D721Med (cell line): ENCODE measurements around the gene EPB41L4A.

Source experiments
- DNase-seq: peaks from one replicate; pipeline ENCODE4 v3.0.0; 2011; ENCODE audit warnings: low spot score; ENCODE audit not compliant: insufficient read length
- FAIRE-seq: peaks from 2 replicates; lab custom pipeline; 2011; peaks lifted over from hg19 to GRCh38; lab: Jason Lieb, UNC
- CTCF ChIP-seq: IDR thresholded peaks from 2 replicates; pipeline ENCODE4 v1.5.1; 2012; ENCODE audit warnings: mild to moderate bottlenecking, control low read depth; ENCODE audit not compliant: insufficient read depth; ENCODE audit errors: missing control alignments

Gene EPB41L4A

GRCh38 chr5:112310746-112311145 lies 108.3 kb downstream of the EPB41L4A start:
- DNase-seq (no peak), FAIRE-seq (no peak)
- no peak for TF ChIP-seq CTCF

GRCh38 chr5:112308608-112309007 lies 110.5 kb downstream of the EPB41L4A start:
- TF ChIP-seq CTCF = no peak
- FAIRE-seq = no peak
- DNase-seq = no peak

GRCh38 chr5:112306956-112307355 lies 112.1 kb downstream of the EPB41L4A start:
- DNase-seq = no peak
- TF ChIP-seq CTCF = no peak
- no peak for FAIRE-seq

GRCh38 chr5:112304743-112305142 lies 114.3 kb downstream of the EPB41L4A start:
- no peak for FAIRE-seq
- no peak for DNase-seq
- TF ChIP-seq CTCF = no peak

- DNase-seq (no peak), FAIRE-seq (no peak)
- no peak for TF ChIP-seq CTCF
These were observed 115.4 kb downstream of the EPB41L4A start for GRCh38 chr5:112303685-112304084.

GRCh38 chr5:112294126-112294525 lies 125.0 kb downstream of the EPB41L4A start:
- no peak for FAIRE-seq
- TF ChIP-seq CTCF = no peak
- no peak for DNase-seq

GRCh38 chr5:112293587-112293986 lies 125.5 kb downstream of the EPB41L4A start:
- DNase-seq (no peak), FAIRE-seq (no peak)
- TF ChIP-seq CTCF = no peak
